Measurements from ENCODE around the gene SIVA1.

The SIVA1 gene

GRCh38 chr14:104805326-104805678, 52.4 kb downstream of the SIVA1 start:
- TF ChIP-seq FOXM1 (IDR thresholded peaks at IDR 0.05; ENCODE audit: borderline replicate concordance) (no peak), ARNT (IDR thresholded peaks at IDR 0.05) (no peak), FOXK2 (IDR thresholded peaks at IDR 0.05) (no peak), ZNF384 (IDR thresholded peaks at IDR 0.05) (no peak), TARDBP (IDR thresholded peaks at IDR 0.05) (no peak), NFRKB (IDR thresholded peaks at IDR 0.05) (no peak), PKNOX1 (IDR thresholded peaks at IDR 0.05) (no peak), FOXA1 (IDR thresholded peaks at IDR 0.05) (no peak), CTBP1 (IDR thresholded peaks at IDR 0.05; ENCODE audit: borderline replicate concordance) (no peak), HDGF (IDR thresholded peaks at IDR 0.05; ENCODE audit: borderline replicate concordance) (no peak), SUZ12 (IDR thresholded peaks at IDR 0.05) (no peak), ELF4 (IDR thresholded peaks at IDR 0.05) (no peak), LEF1 (IDR thresholded peaks at IDR 0.05; ENCODE audit: borderline replicate concordance) (no peak), BHLHE40 (IDR thresholded peaks at IDR 0.05; ENCODE audit: borderline replicate concordance) (no peak), SP1 (IDR thresholded peaks at IDR 0.05) (no peak), L3MBTL2 (conservative IDR thresholded peaks at IDR 0.05) (no peak)
- ChIA-PET POLR2A (no interaction called here), CTCF (no interaction called here)
- peak; percentile 39 for DNase-seq (ENCODE audit: extremely low spot score)

DNA sequence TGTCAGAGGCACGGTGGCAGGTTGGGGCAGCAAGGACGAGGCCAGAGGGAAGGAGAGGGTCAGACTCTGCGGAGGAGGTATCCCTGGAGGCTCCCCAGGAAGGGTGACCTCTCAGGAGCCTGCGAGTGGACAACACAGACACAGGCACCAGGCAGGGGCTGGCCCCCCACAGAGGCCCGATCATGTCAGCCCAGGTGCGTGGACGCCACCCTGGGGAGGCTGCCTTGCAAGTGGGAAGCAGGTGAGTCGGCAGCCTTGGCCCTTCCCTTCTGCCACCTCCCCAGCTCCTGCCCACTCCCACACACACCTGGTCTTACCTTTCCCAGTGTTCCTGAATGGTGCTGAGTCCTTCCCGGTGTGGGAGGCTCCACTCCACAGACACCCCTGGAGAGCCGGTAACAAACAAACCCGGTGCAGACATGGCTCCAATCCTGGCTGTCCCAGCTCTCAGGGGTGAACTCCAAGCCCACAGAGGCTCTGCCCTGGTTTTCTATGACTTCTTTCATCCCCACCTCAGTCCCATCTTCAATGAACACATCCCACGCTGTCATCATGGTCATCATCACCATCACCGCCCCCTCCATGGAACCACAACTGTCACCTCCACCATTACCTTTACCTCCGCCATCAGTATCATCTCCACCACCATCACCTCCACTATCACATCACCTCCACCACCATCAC, 53.1 kb downstream of the SIVA1 start:
- ChIA-PET CTCF (no interaction called here), POLR2A (no interaction called here)
- TF ChIP-seq FOXA1 (IDR thresholded peaks at IDR 0.05) (no peak), FOXM1 (IDR thresholded peaks at IDR 0.05; ENCODE audit: borderline replicate concordance) (no peak), TARDBP (IDR thresholded peaks at IDR 0.05) (no peak), FOXK2 (IDR thresholded peaks at IDR 0.05) (no peak), CTBP1 (IDR thresholded peaks at IDR 0.05; ENCODE audit: borderline replicate concordance) (no peak), ZNF384 (IDR thresholded peaks at IDR 0.05) (no peak), SP1 (IDR thresholded peaks at IDR 0.05) (no peak), ELF4 (IDR thresholded peaks at IDR 0.05) (no peak), LEF1 (IDR thresholded peaks at IDR 0.05; ENCODE audit: borderline replicate concordance) (no peak), SUZ12 (IDR thresholded peaks at IDR 0.05) (no peak), PKNOX1 (IDR thresholded peaks at IDR 0.05) (no peak)
- DNase-seq (ENCODE audit: extremely low spot score), result no peak

GRCh38 chr14:104806625-104807465, 53.9 kb downstream of the SIVA1 start:
- POLR2A ChIA-PET, result no interaction called here
- TF ChIP-seq LEF1 (IDR thresholded peaks at IDR 0.05; ENCODE audit: borderline replicate concordance), result no peak
- CTCF ChIA-PET, result no interaction called here
- DNase-seq (ENCODE audit: extremely low spot score), result no peak

DNA sequence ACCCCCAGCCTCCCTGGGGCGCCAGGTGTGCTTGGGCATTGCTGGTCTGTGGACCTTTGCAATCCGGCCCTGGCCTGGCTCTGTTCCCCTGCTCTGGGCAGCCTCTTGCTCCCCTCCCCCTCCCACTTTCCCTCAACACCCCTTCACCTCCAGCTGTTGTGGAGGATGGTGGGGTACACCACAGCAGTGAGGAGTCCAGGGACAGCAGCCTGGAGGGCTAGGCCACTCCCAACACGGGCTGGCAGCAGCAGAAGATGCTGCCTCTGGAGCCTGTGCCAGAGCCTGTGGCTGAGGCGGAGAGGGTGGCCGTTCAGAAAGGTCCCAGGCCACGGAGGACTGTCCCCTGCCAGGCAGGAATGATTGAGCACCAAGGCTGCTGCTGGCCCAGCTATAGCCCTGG, 55.5 kb downstream of the SIVA1 start:
- DNase-seq (ENCODE audit: extremely low spot score), result no peak
- TF ChIP-seq TARDBP (IDR thresholded peaks at IDR 0.05) (no peak), SP1 (IDR thresholded peaks at IDR 0.05) (no peak), HDGF (IDR thresholded peaks at IDR 0.05; ENCODE audit: borderline replicate concordance) (no peak), ZNF384 (IDR thresholded peaks at IDR 0.05) (no peak), SUZ12 (IDR thresholded peaks at IDR 0.05) (no peak), LEF1 (IDR thresholded peaks at IDR 0.05; ENCODE audit: borderline replicate concordance) (no peak), FOXK2 (IDR thresholded peaks at IDR 0.05) (no peak), CTBP1 (IDR thresholded peaks at IDR 0.05; ENCODE audit: borderline replicate concordance) (no peak), NFRKB (IDR thresholded peaks at IDR 0.05) (no peak)
- CTCF ChIA-PET, result no interaction called here
- POLR2A ChIA-PET, result no interaction called here
